ENCODE results near the gene KIAA0753.
"Not testable (repeated sequence)": the region's sequence is repeated elsewhere in the genome, so short reads cannot be mapped to it uniquely, and the experiment has no call there.

The KIAA0753 gene

GRCh38 chr17:6596081-6596480 lies 44.4 kb downstream of the KIAA0753 start:
- no peak for DNase-seq

GRCh38 chr17:6593371-6593770 lies 47.1 kb downstream of the KIAA0753 start:
- DNase-seq, result not testable (repeated sequence)

GRCh38 chr17:6592173-6592572 lies 48.3 kb downstream of the KIAA0753 start:
- DNase-seq, result no peak

GRCh38 chr17:6591599-6592158 lies 48.8 kb downstream of the KIAA0753 start:
- DNase-seq, result no peak

GRCh38 chr17:6589266-6589946 lies 51.1 kb downstream of the KIAA0753 start:
- DNase-seq, result no peak

- no peak for DNase-seq
Observed at GRCh38 chr17:6588165-6588564, 52.3 kb downstream of the KIAA0753 start.

GRCh38 chr17:6587310-6587709 lies 53.2 kb downstream of the KIAA0753 start:
- DNase-seq, result no peak

GRCh38 chr17:6583411-6583810 lies 57.1 kb downstream of the KIAA0753 start:
- DNase-seq, result no peak

GRCh38 chr17:6580625-6581024 lies 59.9 kb downstream of the KIAA0753 start:
- no peak for DNase-seq

- DNase-seq, result no peak
Observed at GRCh38 chr17:6578491-6578890, 62.0 kb downstream of the KIAA0753 start.

GRCh38 chr17:6577686-6578263 lies 62.7 kb downstream of the KIAA0753 start:
- DNase-seq, result no peak

- DNase-seq, result no peak
Observed at GRCh38 chr17:6576038-6576785, 64.3 kb downstream of the KIAA0753 start.

GRCh38 chr17:6575596-6575988 lies 64.9 kb downstream of the KIAA0753 start:
- DNase-seq, result no peak

GRCh38 chr17:6574687-6575595 lies 65.6 kb downstream of the KIAA0753 start:
- peak; percentile 88 for DNase-seq

GRCh38 chr17:6573982-6574686 lies 66.4 kb downstream of the KIAA0753 start:
- no peak for DNase-seq

GRCh38 chr17:6573495-6573894 lies 67.0 kb downstream of the KIAA0753 start:
- DNase-seq, result not testable (repeated sequence)

GRCh38 chr17:6572972-6573370 lies 67.5 kb downstream of the KIAA0753 start:
- DNase-seq, result no peak

- DNase-seq, result no peak
Observed at GRCh38 chr17:6571452-6571781, 69.1 kb downstream of the KIAA0753 start.

- DNase-seq, result no peak
Observed at GRCh38 chr17:6570731-6571451, 69.6 kb downstream of the KIAA0753 start.

- DNase-seq, result peak; percentile 66
Observed at GRCh38 chr17:6569370-6570285, 70.9 kb downstream of the KIAA0753 start.

All from suppressor macrophage treated with lipopolysaccharide for 4 hours (primary cell).